NCI-H1048 (cell line): Measurements from ENCODE around the gene FARS2.

Source experiments
- DNase-seq: peaks from one replicate; lab custom pipeline; 2025; lab: John Stamatoyannopoulos, UW

The FARS2 gene

DNA sequence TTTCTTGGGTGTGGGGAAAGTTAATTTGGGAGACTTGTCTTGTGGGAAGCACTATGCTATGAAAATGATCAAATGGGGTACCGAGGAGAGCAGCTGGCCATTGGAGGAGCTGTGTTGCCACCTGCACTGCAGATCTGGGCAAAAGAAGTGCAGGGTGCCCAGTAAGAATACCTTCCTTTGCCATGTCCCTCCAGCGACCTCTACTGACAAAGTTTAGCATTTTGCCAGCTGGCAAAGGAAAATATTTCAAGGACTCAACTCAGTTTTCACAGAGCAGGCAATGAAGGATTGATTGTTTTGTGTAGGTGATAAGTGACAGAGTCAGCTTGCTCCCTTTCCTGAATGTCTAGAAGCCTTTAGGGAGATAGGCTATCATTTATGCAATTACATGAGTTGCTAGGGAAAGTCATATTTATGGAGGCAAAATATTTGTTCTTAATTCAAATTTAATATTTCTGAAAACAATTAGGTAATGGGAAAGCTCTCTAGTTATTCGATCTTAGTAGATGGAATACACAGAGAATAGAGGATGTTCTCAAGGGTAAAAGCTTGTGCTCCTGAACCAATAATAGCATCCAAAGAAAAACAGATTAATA is 118.4 kb downstream of the FARS2 start:
- no peak for DNase-seq

DNA sequence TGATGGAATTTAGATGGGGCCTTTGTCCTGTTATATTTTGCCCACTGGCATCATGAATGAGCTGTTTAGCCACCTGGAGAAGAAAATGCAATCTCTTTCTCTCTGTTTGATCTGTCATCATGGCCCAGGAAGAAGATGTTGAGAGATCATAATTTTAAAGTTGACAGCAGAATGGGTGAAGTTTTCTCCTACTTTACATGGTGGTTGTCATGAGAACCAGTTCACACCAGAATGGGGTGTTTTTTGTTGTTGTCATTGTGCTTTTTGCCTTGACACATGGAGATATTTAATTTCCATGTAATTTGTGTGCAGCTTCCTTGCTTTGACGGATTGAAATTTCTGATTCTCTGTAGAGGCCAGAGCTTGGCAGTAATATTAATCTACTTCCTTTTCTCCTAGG is 122.5 kb downstream of the FARS2 start:
- no peak for DNase-seq

- no peak for DNase-seq
Observed at GRCh38 chr6:5384276-5384675, 123.0 kb downstream of the FARS2 start.

- DNase-seq = no peak
Observed at GRCh38 chr6:5388326-5388725, 127.0 kb downstream of the FARS2 start.

DNA sequence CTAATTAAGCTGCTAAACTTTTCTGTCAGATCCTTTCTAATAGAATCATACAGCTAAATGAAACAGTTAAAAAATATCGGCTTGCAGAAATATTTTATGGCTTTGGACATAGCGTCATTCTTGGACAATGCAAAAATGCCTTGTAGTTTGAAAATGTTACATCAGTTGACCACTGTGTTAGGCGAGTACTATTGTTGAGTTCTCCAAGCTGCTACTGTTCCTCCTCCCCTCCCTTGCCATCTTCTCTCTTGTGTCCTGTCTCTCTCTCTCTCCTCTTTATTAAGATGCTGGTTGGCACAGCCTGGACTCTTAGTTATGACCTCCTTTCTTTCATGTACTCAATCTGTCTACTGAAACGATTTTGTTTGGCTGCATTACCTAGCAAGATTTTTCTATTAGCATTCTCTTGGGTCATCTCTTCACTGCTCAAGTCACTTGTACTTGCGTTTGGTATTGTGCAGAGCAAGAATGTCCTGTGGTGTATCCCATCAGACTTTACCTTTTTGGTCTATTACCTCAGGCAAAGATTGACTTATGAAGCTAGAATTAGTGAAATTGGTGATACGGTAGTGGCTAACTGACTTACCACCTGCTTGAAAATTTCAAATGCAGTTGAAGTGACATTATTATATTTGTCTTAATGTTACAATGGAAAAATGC is 127.9 kb downstream of the FARS2 start:
- no peak for DNase-seq

- no peak for DNase-seq
Observed at GRCh38 chr6:5390177-5390576, 128.9 kb downstream of the FARS2 start.

GRCh38 chr6:5394280-5394679 is 133.0 kb downstream of the FARS2 start:
- DNase-seq = no peak

GRCh38 chr6:5395719-5396118 is 134.4 kb downstream of the FARS2 start:
- DNase-seq = no peak

DNA sequence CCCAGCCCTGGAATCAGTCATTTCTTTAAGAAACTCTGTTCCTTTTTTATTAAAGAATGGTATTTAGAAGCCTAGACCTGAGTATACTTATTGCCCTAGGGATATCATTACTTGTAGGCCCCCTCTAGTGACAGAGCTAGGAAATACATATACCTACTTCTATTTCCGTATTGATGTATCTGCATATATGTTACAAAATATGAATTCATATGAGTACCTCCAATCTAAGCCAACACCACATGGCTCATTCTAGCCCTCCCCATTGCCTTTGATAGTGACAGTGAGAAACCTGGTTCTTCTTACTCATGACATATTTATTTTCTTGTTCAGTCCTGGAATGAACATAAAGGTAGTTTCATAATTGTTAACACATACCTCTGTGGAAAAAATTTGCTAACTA is 137.2 kb downstream of the FARS2 start:
- no peak for DNase-seq

DNA sequence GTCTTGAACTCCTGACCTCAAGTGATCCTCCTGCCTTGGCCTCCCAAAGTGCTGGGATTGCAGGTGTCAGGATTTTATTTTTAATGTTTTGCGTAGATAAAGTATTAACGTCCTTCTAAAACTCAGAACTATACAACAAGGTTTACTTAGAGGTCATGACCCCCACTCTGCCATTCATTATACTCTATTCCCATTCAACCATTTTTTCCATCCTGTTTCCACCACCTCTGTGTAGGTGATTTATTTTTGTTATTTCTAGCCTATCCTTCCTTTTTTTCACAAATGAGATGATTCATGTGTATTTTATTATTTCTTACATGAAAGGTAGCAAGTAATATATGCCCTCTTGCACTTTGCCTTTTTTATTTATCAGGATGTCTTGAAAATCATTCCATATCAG is 138.1 kb downstream of the FARS2 start:
- DNase-seq = no peak

GRCh38 chr6:5401845-5402738 is 140.8 kb downstream of the FARS2 start:
- no peak for DNase-seq

DNA sequence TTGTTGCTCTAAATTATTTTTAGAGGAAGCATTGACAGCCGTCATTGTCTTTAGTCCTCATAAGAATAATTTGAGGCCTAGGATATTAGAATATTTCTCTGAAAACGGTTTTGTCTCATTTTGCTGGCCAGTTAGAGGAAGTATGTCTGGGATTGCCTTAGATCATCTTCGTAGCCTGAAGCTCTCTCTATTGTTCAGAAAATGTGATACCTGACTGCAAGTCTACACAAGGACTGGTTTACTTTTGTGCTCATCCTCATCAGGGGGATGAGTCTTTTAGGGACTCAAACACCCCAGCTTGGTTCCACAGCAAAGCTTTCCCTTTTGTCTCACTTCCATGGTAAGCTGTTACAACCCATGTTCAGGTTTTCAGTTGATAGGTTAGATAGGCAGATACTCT is 141.8 kb downstream of the FARS2 start:
- no peak for DNase-seq

GRCh38 chr6:5403609-5404008 is 142.3 kb downstream of the FARS2 start:
- no peak for DNase-seq

GRCh38 chr6:5405976-5406375 is 144.7 kb downstream of the FARS2 start:
- DNase-seq = no peak

- DNase-seq = no peak
Observed at GRCh38 chr6:5411414-5411813, 150.1 kb downstream of the FARS2 start.

DNA sequence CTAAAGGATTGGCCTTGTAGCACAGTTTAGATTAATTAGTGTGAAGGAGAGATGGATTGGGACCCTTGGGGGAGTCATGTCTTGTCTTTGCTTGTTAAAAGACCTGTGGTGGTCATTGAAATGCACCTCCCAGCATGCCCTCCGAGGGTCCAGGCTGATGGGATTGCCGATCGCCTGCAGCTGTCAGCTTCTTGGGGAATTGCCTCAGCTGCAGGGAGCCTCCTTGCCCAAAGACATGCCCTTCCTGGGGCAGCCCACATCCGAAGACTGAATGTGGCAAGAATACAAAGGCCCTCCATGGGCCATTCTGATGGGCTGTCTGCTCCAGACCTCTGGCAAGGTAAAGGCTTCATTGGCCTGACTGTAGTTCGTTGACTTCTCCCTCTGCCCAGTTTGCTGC is 150.7 kb downstream of the FARS2 start:
- DNase-seq = no peak

DNA sequence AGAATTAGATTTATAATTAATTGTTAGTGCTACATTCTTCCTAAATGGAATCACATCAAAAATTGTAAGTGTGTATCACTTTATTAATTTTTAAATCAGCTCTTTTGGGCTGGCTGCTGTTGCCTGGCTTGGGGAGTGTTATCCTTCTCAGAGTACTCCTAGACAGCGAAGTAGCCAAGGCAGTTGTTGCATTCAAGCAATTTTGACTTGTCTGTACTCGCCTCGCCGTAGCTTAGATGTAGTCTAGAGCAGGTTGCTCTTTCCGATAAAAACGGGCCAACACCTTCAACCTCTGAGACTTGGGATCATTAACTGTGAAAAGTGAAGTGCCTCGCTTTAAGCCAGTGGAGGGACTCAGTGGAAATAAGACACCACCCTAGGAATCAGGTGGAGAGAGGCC is 151.3 kb downstream of the FARS2 start:
- DNase-seq = no peak

DNA sequence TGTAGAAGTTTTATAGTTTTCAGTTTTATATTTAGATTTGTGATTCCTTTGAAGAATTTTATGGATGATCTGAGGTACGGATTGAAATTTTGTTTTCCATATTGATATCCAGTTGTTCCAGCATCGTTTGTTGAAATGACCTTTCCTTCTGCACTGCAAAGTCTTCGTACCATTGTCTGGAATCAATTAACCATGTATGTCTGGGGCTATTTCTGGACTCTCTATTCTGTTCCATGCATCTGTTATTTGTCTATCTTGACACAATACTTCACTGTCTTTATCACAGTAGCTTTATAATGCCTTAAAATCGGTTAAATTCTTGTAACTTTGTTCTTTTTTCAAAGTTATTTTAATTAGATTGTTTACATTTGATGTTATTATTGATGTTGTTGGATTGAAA is 154.9 kb downstream of the FARS2 start:
- no peak for DNase-seq

DNA sequence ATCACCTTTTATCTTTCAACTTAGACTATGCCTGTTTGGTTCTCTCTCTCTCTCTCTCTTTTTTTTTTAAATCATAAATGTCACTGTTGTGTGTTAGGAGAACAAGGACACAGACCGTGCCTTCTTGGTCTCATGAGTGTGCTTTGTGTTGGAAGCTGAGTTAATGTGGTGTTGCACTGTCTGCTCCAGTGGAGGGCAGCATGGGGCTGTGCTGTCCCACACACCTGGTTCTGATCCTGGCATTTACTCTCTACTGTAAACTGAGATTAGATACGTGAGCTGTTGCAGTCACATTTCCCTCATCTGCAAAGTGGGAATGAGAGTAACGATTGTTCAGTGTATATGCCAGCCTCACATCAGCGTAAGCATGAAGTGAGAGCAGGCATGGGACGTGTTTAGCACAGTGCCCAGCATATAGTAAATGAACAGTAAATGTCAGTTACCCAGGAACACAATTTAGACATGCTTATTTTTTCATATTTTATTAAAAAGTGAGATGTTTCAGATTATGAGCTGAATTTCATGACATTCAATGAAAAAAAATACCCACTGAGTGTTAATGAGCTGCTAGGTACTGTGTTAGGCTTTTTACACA is 161.1 kb downstream of the FARS2 start:
- DNase-seq = no peak

GRCh38 chr6:5423251-5423650 is 161.9 kb downstream of the FARS2 start:
- DNase-seq = no peak

DNA sequence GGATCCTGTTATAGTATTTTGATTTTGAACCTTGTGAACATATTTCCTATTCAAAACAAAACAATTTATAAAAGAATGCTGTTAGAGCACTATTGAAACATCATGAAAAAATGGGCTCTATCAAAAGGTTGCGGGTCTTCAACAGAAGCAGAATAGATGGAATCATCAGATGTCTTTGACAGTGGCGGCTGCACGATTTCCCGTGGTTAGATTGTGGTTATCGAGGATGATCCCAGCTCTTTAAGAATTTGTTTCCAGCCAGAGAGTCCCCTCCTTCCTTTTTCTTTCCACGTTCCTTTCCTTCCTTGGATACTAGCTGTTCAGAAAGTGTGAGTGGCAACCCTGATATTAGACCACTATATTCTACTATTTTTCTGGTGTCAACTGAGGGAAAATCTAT is 163.4 kb downstream of the FARS2 start:
- DNase-seq = no peak

DNA sequence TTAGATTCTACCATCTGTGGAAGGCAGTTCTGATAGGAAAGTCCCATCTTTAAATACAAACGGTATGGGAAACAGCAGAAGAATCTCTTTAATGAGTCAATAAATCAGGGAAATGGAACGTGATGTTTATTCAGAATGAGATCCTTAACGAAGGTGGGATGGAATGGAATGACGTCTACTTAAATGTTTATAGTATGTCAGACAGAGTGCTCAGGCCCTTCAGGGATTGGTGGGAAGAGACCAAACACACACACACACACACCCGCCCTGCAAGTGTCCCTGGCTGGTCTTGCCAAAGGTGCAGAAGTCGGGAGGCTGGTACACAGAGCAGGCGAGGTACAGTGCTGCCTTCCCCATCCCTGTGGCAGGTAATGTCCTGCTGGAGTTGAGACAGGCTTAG is 164.0 kb downstream of the FARS2 start:
- DNase-seq = no peak

DNA sequence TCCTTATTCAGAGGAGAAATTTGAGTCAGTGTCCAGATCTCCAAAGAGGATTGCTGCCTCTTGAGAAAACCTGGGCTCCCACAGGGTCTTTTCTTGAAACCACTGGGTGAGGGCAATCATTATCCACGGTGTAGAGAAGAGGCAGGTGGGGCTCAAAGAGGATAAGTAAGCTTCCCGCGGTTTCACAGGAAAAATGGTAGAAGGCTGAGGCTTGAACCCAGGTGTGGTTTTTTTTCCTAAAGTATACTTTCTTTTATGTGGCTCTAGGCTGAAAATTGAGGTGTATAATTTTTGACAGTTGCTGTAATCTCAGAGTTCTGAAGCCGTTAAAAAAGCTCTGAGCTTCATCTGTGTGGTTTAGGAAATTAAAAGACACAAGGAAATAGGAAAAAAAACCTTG is 164.5 kb downstream of the FARS2 start:
- DNase-seq = no peak
